ENCODE data around the gene LYSMD4. TPM values are rescaled to one million over a fixed set of nuclear protein-coding genes. Genes with fewer than 3 reads are reported as not detected.

The LYSMD4 gene
- total and polyA plus RNA-seq, 2 of the 13 experiments (the other 11 are each of a cell fraction or from before 2014, with no cell fraction given): 7.4 to 8.5 TPM

- TF ChIP-seq ZNF407 (CRISPR knock-in tag; IDR thresholded peaks at IDR 0.05; ENCODE audit: not compliant biosample characterization) (no peak), ZNF570 (CRISPR knock-in tag; IDR thresholded peaks at IDR 0.05; ENCODE audit: borderline replicate concordance) (no peak), IRX3 (CRISPR knock-in tag; IDR thresholded peaks at IDR 0.05; ENCODE audit: borderline replicate concordance, low read depth) (no peak), ARID2 (CRISPR knock-in tag; IDR thresholded peaks at IDR 0.05; ENCODE audit: borderline replicate concordance) (no peak), FOXO4 (CRISPR knock-in tag; conservative IDR thresholded peaks at IDR 0.05) (no peak), ZBTB8A (CRISPR knock-in tag; IDR thresholded peaks at IDR 0.05; ENCODE audit: borderline replicate concordance, low read depth) (no peak), TEF (CRISPR knock-in tag; IDR thresholded peaks at IDR 0.05) (no peak), TEAD3 (CRISPR knock-in tag; optimal IDR thresholded peaks at IDR 0.05; ENCODE audit: borderline replicate concordance) (peak; percentile 49), ZNF24 (IDR thresholded peaks at IDR 0.05) (no peak), HHEX (CRISPR knock-in tag; IDR thresholded peaks at IDR 0.05) (no peak), ZSCAN25 (CRISPR knock-in tag; IDR thresholded peaks at IDR 0.05) (0 out of 2 replicates have a peak, but pooled peaks have one; percentile 31), ZBTB1 (CRISPR knock-in tag; IDR thresholded peaks at IDR 0.05; ENCODE audit: borderline replicate concordance) (no peak), NKX3-1 (CRISPR knock-in tag; IDR thresholded peaks at IDR 0.05) (no peak), KAT8 (CRISPR knock-in tag; IDR thresholded peaks at IDR 0.05) (no peak), LBX2 (CRISPR knock-in tag; IDR thresholded peaks at IDR 0.05; ENCODE audit: borderline replicate concordance) (no peak), ZC3H13 (CRISPR knock-in tag; IDR thresholded peaks at IDR 0.05) (no peak), HNF4A (CRISPR knock-in tag; IDR thresholded peaks at IDR 0.05) (peak; percentile 85)
Measured at GRCh38 chr15:99738021-99738847, 5.0 kb upstream of the LYSMD4 start (continued).

Measured in HepG2 (cell line).